ENCODE measurements around the gene RNF19B. TPM values are rescaled to one million over a fixed set of nuclear protein-coding genes. Genes with fewer than 3 reads are reported as not detected.

RNF19B gene
- total and polyA plus RNA-seq, 10 of the 15 experiments (the other 5 are each of a cell fraction or from before 2014, with no cell fraction given): 2.8 to 32.6 (median 16.6) TPM

- no peaks in the 10 kb centered on the region; a peak in 1 of 4 replicates for H3K36me3 ChIP-seq (ENCODE audit: control insufficient read depth in 2 of 2, insufficient read depth in 2 of 2, low read length in 1 of 2)
- intact Hi-C loops (cut with micrococcal nuclease; ENCODE audit: unreplicated experiment) (loop anchor here (5.0 kb wide), 1 partner anchor 36 kb away; no protein-coding TSS in a partner anchor), in situ Hi-C loops (cut with MboI) (no loop called here)
- ChIA-PET SMC1A (ENCODE audit: uncharacterized antibody, unreplicated experiment) (interaction anchor here (0.6 to 4.2 kb wide), 21 partner anchors 7 to 174 kb away, joined by 3 to 65 read pairs (median 4); partner anchors contain the start of genes AK2, RNF19B, S100PBP and YARS1), CTCF (interaction anchor here (1.5 to 3.3 kb wide), 3 partner anchors 10 to 63 kb away, joined by 5 to 29 read pairs (median 11); no protein-coding TSS in a partner anchor), RAD21 (ENCODE audit: unreplicated experiment) (interaction anchor here (1.2 to 4.0 kb wide), 9 partner anchors 7 to 44 kb away, joined by 5 to 63 read pairs (median 16); partner anchors contain the start of gene RNF19B), POLR2A (interaction anchor here (1.0 to 4.8 kb wide), 7 partner anchors 10 to 135 kb away, joined by 3 to 56 read pairs (median 8); partner anchors contain the start of gene RNF19B)
- no peak for TF ChIP-seq NR2F1 (conservative IDR thresholded peaks at IDR 0.05)
- no peak for TF ChIP-seq NFIC (IDR thresholded peaks at IDR 0.05; ENCODE audit: low read depth, low read length)
- no peak for TF ChIP-seq SPI1 (IDR thresholded peaks at IDR 0.05; ENCODE audit: borderline replicate concordance, insufficient read depth, low read depth, low read length)
- TF ChIP-seq EP300 (IDR thresholded peaks at IDR 0.05; ENCODE audit: borderline replicate concordance in 1 of 2, control insufficient read depth in 1 of 2, low read depth in 2 of 2, low read length in 2 of 2): no peak
- no peak for TF ChIP-seq TBL1XR1 (IDR thresholded peaks at IDR 0.05; ENCODE audit: low read depth, low read length)
- TF ChIP-seq RELB (IDR thresholded peaks at IDR 0.05; ENCODE audit: low read depth): no peak
- TF ChIP-seq SREBF1 (IDR thresholded peaks at IDR 0.05; ENCODE audit: low read length): no peak
- TF ChIP-seq, protein P1, sequence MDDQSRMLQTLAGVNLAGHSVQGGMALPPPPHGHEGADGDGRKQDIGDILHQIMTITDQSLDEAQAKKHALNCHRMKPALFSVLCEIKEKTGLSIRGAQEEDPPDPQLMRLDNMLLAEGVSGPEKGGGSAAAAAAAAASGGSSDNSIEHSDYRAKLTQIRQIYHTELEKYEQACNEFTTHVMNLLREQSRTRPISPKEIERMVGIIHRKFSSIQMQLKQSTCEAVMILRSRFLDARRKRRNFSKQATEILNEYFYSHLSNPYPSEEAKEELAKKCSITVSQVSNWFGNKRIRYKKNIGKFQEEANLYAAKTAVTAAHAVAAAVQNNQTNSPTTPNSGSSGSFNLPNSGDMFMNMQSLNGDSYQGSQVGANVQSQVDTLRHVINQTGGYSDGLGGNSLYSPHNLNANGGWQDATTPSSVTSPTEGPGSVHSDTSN (IDR thresholded peaks at IDR 0.05; ENCODE audit: insufficient replicate concordance, low read depth, low read length): no peak
- TF ChIP-seq CHD1 (IDR thresholded peaks at IDR 0.05; ENCODE audit: low read depth, low read length): no peak
- TF ChIP-seq PRDM15 (CRISPR knock-in tag; IDR thresholded peaks at IDR 0.05): no peak
- TF ChIP-seq CREM (IDR thresholded peaks at IDR 0.05; ENCODE audit: low read depth): no peak
- no peak for TF ChIP-seq CREB1 (IDR thresholded peaks at IDR 0.05; ENCODE audit: low read depth)
- peak overlapping the region; percentile 72; the same call in 1 of the 2 replicates for H3K9ac ChIP-seq (ENCODE audit: control insufficient read depth, insufficient read depth, low read length)
- peaks cover 57% of the 10 kb centered on the region for H3K4me1 ChIP-seq (ENCODE audit: control insufficient read depth, insufficient read depth, low read length)
- FAIRE-seq: no peak
- WGBS (ENCODE audit: insufficient coverage, insufficient replicate concordance, low lambda C conversion rate, missing lambda C conversion rate): 17% methylated on average over 5 of the region's 5 CpGs
- H3K9me3 ChIP-seq (replicated peaks; ENCODE audit: control insufficient read depth, insufficient read depth, low read length): no peaks in the 10 kb centered on the region
- BruUV-seq (replicated peaks): no TSS peak
- no peak for DNase-seq (ENCODE audit: low read depth, low spot score)
- H3K27me3 ChIP-seq (replicated peaks in 1 of 2; ENCODE audit: control insufficient read depth in 2 of 2, insufficient read depth in 2 of 2, low read length in 1 of 2): no peaks in the 10 kb centered on the region
- H3K79me2 ChIP-seq (ENCODE audit: control insufficient read depth, insufficient read depth, low read length): no peaks in the 10 kb centered on the region
- peak overlapping the region; percentile 37; the same call in 1 of the 2 replicates for H3K4me3 ChIP-seq
- no peak overlapping the region for H2AFZ ChIP-seq (ENCODE audit: control insufficient read depth, low read depth, low read length)
- peak overlapping the region; percentile 99 for H3K27ac ChIP-seq (ENCODE audit: control insufficient read depth, insufficient read depth)
- peak overlapping the region; percentile 94 for H3K4me2 ChIP-seq (ENCODE audit: control insufficient read depth, insufficient read depth)
- H4K20me1 ChIP-seq (ENCODE audit: control insufficient read depth, insufficient read depth): no peaks in the 10 kb centered on the region
- no peak for ATAC-seq
Observed at GRCh38 chr1:32991386-32991785, 26.8 kb upstream of the RNF19B start.
